Trophoblast cell (in vitro differentiated cells and primary cell): Measurements from ENCODE around the gene PAX3. TPM values are rescaled to one million over a fixed set of nuclear protein-coding genes. Genes with fewer than 3 reads are reported as not detected.

Experiments used
- DNase-seq, 2 donors: peaks; one replicate each; pipeline ENCODE4 v3.0.0-alpha.2; 2016
- H2AFZ ChIP-seq: 2 replicates; pipeline ENCODE4 v1.6.1; 2013; ENCODE audit warnings: low read length, moderate library complexity, mild to moderate bottlenecking; ENCODE audit not compliant: insufficient read depth, poor library complexity
- H2AK5ac ChIP-seq: 2 replicates; pipeline ENCODE4 v1.6.1; 2013; ENCODE audit warnings: mild to moderate bottlenecking, low read length
- H2BK120ac ChIP-seq: 2 replicates; pipeline ENCODE4 v1.6.1; 2013; ENCODE audit warnings: low read length, mild to moderate bottlenecking, moderate library complexity; ENCODE audit not compliant: insufficient read depth, poor library complexity
- H2BK12ac ChIP-seq: 2 replicates; pipeline ENCODE4 v1.6.1; 2013; ENCODE audit warnings: mild to moderate bottlenecking, low read length, moderate library complexity
- H2BK5ac ChIP-seq: 2 replicates; pipeline ENCODE4 v1.6.1; 2013; ENCODE audit warnings: low read length, low read depth, moderate library complexity, mild to moderate bottlenecking; ENCODE audit not compliant: poor library complexity
- H3K14ac ChIP-seq: 2 replicates; pipeline ENCODE4 v1.6.1; 2013; ENCODE audit warnings: mild to moderate bottlenecking, low read length
- H3K18ac ChIP-seq: 2 replicates; pipeline ENCODE4 v1.6.1; 2013; ENCODE audit warnings: mild to moderate bottlenecking, low read length
- H3K23ac ChIP-seq: 2 replicates; pipeline ENCODE4 v1.6.1; 2013; ENCODE audit warnings: low read length
- H3K27ac ChIP-seq: 2 replicates; pipeline ENCODE4 v1.5.1; 2013; ENCODE audit warnings: low read depth, mild to moderate bottlenecking, inconsistent platforms, low read length, moderate library complexity
- H3K27me3 ChIP-seq: 2 replicates; pipeline ENCODE4 v1.6.1; 2013; ENCODE audit warnings: inconsistent platforms, mild to moderate bottlenecking, low read length, moderate library complexity; ENCODE audit not compliant: insufficient read depth
- H3K36me3 ChIP-seq, 2 experiments: 1 replicate in 1 of 2; 2 replicates in 1 of 2; pipeline ENCODE4 v1.6.1; 2013; ENCODE audit warnings: low read length in 2 of 2, mild to moderate bottlenecking in 2 of 2, moderate library complexity in 1 of 2; ENCODE audit not compliant: insufficient read depth in 2 of 2, control insufficient read depth in 1 of 2
- H3K4ac ChIP-seq: 2 replicates; pipeline ENCODE4 v1.6.1; 2013; ENCODE audit warnings: low read depth, mild to moderate bottlenecking, low read length, moderate library complexity
- H3K4me1 ChIP-seq, 2 experiments: 1 replicate in 1 of 2; 2 replicates in 1 of 2; pipeline ENCODE4 v1.6.1; 2013; ENCODE audit warnings: low read length in 2 of 2, mild to moderate bottlenecking in 2 of 2, moderate library complexity in 1 of 2; ENCODE audit not compliant: insufficient read depth in 2 of 2, control insufficient read depth in 1 of 2
- H3K4me2 ChIP-seq: 2 replicates; pipeline ENCODE4 v1.6.1; 2013; ENCODE audit warnings: inconsistent platforms, mild to moderate bottlenecking, low read length, moderate library complexity
- H3K4me3 ChIP-seq: 2 replicates; pipeline ENCODE4 v1.5.1; 2013; ENCODE audit warnings: mild to moderate bottlenecking, low read depth, low read length, inconsistent platforms
- H3K79me1 ChIP-seq: one replicate; pipeline ENCODE4 v1.6.1; 2013; ENCODE audit warnings: low read length
- H3K79me2 ChIP-seq: 2 replicates; pipeline ENCODE4 v1.6.1; 2013; ENCODE audit warnings: low read length, mild to moderate bottlenecking; ENCODE audit not compliant: control insufficient read depth, insufficient read depth, poor library complexity
- H3K9ac ChIP-seq: 2 replicates; pipeline ENCODE4 v1.6.1; 2013; ENCODE audit warnings: mild to moderate bottlenecking, low read length
- H3K9me3 ChIP-seq: 2 replicates; pipeline ENCODE4 v1.6.1; 2013; ENCODE audit warnings: low read depth, mild to moderate bottlenecking, control low read depth, inconsistent platforms, low read length; ENCODE audit not compliant: insufficient read depth
- H4K12ac ChIP-seq: 2 replicates; pipeline ENCODE4 v1.6.1; 2013; ENCODE audit warnings: low read depth, mild to moderate bottlenecking, low read length, moderate library complexity
- H4K8ac ChIP-seq: 2 replicates; pipeline ENCODE4 v1.6.1; 2013; ENCODE audit warnings: low read depth, mild to moderate bottlenecking, low read length, moderate library complexity
- H4K91ac ChIP-seq: one replicate; pipeline ENCODE4 v1.6.1; 2013; ENCODE audit warnings: low read depth, mild to moderate bottlenecking, low read length, moderate library complexity
- WGBS: extraction: QIAGEN DNeasy Blood & Tissue Kit; methylation state at CpG from one replicate; pipeline ENCODE4 v1.1.7; 2013; ENCODE audit warnings: missing lambda C conversion rate; ENCODE audit not compliant: insufficient read length, insufficient coverage; ENCODE audit errors: extremely low coverage; 5-methylcytosine and 5-hydroxymethylcytosine counted together
- polyA plus RNA-seq: library from polyadenylated mRNA; stranded (reverse); fragments of 200-250 nt; gene quantifications from 2 replicates; pipeline ENCODE4 v1.2.3, GENCODE V29; 2013

Gene PAX3
- polyA plus RNA-seq = not detected in 2 replicates

GRCh38 chr2:222298311-222299150 is at the start of gene PAX3:
PAX3 (minus strand) TSS chr2:222298998; CDS start chr2:222298615, 383 bp downstream.
- peaks cover 95% of the 10 kb centered on the region for H3K27me3 ChIP-seq
- no peak within 1 kb of the TSS for H3K14ac ChIP-seq
- H4K12ac ChIP-seq = no peak within 1 kb of the TSS
- H3K18ac ChIP-seq = no peak within 1 kb of the TSS
- no peak within 1 kb of the TSS for H3K23ac ChIP-seq
- no peak within 1 kb of the TSS for H3K4me3 ChIP-seq
- H2AFZ ChIP-seq = no peak within 1 kb of the TSS
- H3K4ac ChIP-seq = no peak within 1 kb of the TSS
- no peak within 1 kb of the TSS for H2BK120ac ChIP-seq
- no CpG with 5 or more reads among the region's 63 CpGs for WGBS
- H3K79me2 ChIP-seq = no peaks in the 10 kb centered on the region
- H3K79me1 ChIP-seq = no peaks in the 10 kb centered on the region
- no peak within 1 kb of the TSS for H4K91ac ChIP-seq
- H4K8ac ChIP-seq = no peak within 1 kb of the TSS
- H2AK5ac ChIP-seq = no peak within 1 kb of the TSS
- H3K36me3 ChIP-seq = no peaks in the 10 kb centered on the region
- H2BK12ac ChIP-seq = no peak within 1 kb of the TSS
- H3K4me1 ChIP-seq = peaks cover 0 to 2% of the 10 kb centered on the region in 2 experiments
- H3K27ac ChIP-seq = no peak within 1 kb of the TSS
- no peak within 1 kb of the TSS for H3K9ac ChIP-seq
- DNase-seq = no peak
- no peak within 1 kb of the TSS for H2BK5ac ChIP-seq
- H3K9me3 ChIP-seq = peaks cover 11% of the 10 kb centered on the region
- H3K4me2 ChIP-seq = no peak within 1 kb of the TSS

GRCh38 chr2:222341331-222341730 is 42.5 kb upstream of the PAX3 start:
- Histone ChIP-seq H4K12ac (no peak overlapping the region), H3K79me1 (no peaks in the 10 kb centered on the region), H2BK120ac (no peak overlapping the region), H3K23ac (no peak overlapping the region), H3K18ac (no peak overlapping the region), H3K9ac (no peak overlapping the region), H3K27me3 (no peaks in the 10 kb centered on the region), H3K4me2 (no peak overlapping the region), H2AK5ac (no peak overlapping the region), H2BK5ac (no peak overlapping the region), H3K4me1 (no peaks in the 10 kb centered on the region), H3K4ac (no peak overlapping the region), H2BK12ac (no peak overlapping the region), H3K27ac (no peak overlapping the region), H3K14ac (no peak overlapping the region), H2AFZ (no peak overlapping the region), H3K4me3 (no peak overlapping the region), H3K36me3 (no peaks in the 10 kb centered on the region), H4K8ac (no peak overlapping the region), H3K9me3 (no peaks in the 10 kb centered on the region), H3K79me2 (no peaks in the 10 kb centered on the region), H4K91ac (no peak overlapping the region)
- no CpG with 5 or more reads among the region's 1 CpG for WGBS
- DNase-seq = no peak

DNA sequence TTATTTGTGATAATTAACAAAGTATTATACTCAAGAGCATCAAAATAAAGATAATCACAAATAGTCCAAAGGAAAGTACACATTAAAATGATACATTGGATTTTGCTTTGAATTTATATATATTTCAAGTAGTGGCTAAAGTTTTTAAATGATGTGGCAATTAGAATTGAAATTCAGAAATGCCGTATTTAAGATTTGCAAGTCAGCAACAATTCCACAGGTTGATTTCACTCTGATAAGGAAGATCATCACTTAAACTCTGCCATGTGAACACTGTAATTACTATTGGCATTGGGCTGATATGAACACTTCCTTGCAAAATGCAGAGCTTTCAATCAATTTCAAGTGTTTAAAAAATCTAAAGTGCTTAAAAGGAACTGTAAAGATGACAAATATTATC is 39.6 kb upstream of the PAX3 start:
- DNase-seq = no peak
- H3K18ac ChIP-seq = no peak overlapping the region
- no peak overlapping the region for H3K9ac ChIP-seq
- no peak overlapping the region for H3K14ac ChIP-seq
- no peak overlapping the region for H2BK120ac ChIP-seq
- H2BK5ac ChIP-seq = no peak overlapping the region
- no peak overlapping the region for H3K4ac ChIP-seq
- no peaks in the 10 kb centered on the region for H3K27me3 ChIP-seq
- H3K79me2 ChIP-seq = no peaks in the 10 kb centered on the region
- H3K79me1 ChIP-seq = no peaks in the 10 kb centered on the region
- H3K4me1 ChIP-seq = no peaks in the 10 kb centered on the region
- H3K4me2 ChIP-seq = no peak overlapping the region
- no peak overlapping the region for H3K4me3 ChIP-seq
- H2BK12ac ChIP-seq = no peak overlapping the region
- no peak overlapping the region for H3K27ac ChIP-seq
- WGBS = no CpG with 5 or more reads among the region's 1 CpG
- peaks cover 4% of the 10 kb centered on the region for H3K9me3 ChIP-seq
- H3K36me3 ChIP-seq = no peaks in the 10 kb centered on the region
- no peak overlapping the region for H3K23ac ChIP-seq
- H2AFZ ChIP-seq = no peak overlapping the region
- H4K8ac ChIP-seq = no peak overlapping the region
- no peak overlapping the region for H4K12ac ChIP-seq
- H4K91ac ChIP-seq = no peak overlapping the region
- H2AK5ac ChIP-seq = no peak overlapping the region

DNA sequence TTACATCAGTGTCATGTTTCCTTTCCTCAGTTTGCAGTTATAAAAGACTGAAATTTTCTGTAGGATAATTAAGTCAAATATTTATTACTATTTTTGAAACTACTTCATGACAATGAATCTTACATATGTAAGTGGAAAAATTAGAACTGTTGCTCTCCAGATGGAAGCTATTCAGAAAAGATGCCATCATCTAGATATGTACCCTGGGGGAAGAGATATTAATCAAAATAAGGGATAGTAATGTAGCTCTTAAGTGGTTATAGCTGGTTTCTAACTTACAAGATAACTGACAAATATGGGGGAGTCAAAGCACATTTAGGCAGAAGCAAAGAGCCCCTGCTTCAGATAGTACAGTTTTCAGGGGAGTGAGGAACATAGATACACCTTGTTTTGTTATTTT is 38.1 kb upstream of the PAX3 start:
- Histone ChIP-seq H3K27me3 (no peaks in the 10 kb centered on the region), H3K4me1 (no peaks in the 10 kb centered on the region), H3K4me2 (no peak overlapping the region), H4K8ac (no peak overlapping the region), H3K4me3 (no peak overlapping the region), H3K79me2 (no peaks in the 10 kb centered on the region), H2AK5ac (no peak overlapping the region), H2AFZ (no peak overlapping the region), H3K79me1 (no peaks in the 10 kb centered on the region), H2BK12ac (no peak overlapping the region), H2BK5ac (no peak overlapping the region), H4K12ac (no peak overlapping the region), H3K9me3 (peaks cover 4% of the 10 kb centered on the region), H3K9ac (no peak overlapping the region), H2BK120ac (no peak overlapping the region), H3K23ac (no peak overlapping the region), H3K27ac (no peak overlapping the region), H3K36me3 (no peaks in the 10 kb centered on the region), H3K4ac (no peak overlapping the region), H4K91ac (no peak overlapping the region), H3K14ac (no peak overlapping the region), H3K18ac (no peak overlapping the region)
- no peak for DNase-seq
